Esophagus (tissue), 2 donors: ENCODE measurements around the gene FXYD7. TPM values are rescaled to one million over a fixed set of nuclear protein-coding genes. Genes with fewer than 3 reads are reported as not detected.

Experiments
- H3K27ac ChIP-seq, 2 donors: one replicate each; pipeline ENCODE4 v1.5.1; 2013; ENCODE audit warnings: low read depth in 2 of 2, mild to moderate bottlenecking in 2 of 2, inconsistent platforms in 1 of 2, low read length in 1 of 2, moderate library complexity in 1 of 2
- H3K27me3 ChIP-seq, 2 donors: one replicate each; pipeline ENCODE4 v1.6.1; 2013; ENCODE audit warnings: low read length in 2 of 2, control low read depth in 1 of 2, mild to moderate bottlenecking in 1 of 2; ENCODE audit not compliant: insufficient read depth in 2 of 2, control insufficient read depth in 1 of 2
- H3K36me3 ChIP-seq, 2 donors: one replicate each; pipeline ENCODE4 v1.6.1; 2013; ENCODE audit warnings: low read length in 1 of 2; ENCODE audit not compliant: control insufficient read depth in 2 of 2, insufficient read depth in 2 of 2
- H3K4me1 ChIP-seq, 2 donors: one replicate each; pipeline ENCODE4 v1.6.1; 2013; ENCODE audit warnings: low read length in 1 of 2; ENCODE audit not compliant: control insufficient read depth in 2 of 2, insufficient read depth in 2 of 2
- H3K4me3 ChIP-seq, 2 donors: one replicate each; pipeline ENCODE4 v1.5.1; 2013; ENCODE audit warnings: low read length in 2 of 2, mild to moderate bottlenecking in 2 of 2, low read depth in 1 of 2, moderate library complexity in 1 of 2
- H3K9me3 ChIP-seq, 2 donors: one replicate each; pipeline ENCODE4 v1.6.1; 2013; ENCODE audit warnings: mild to moderate bottlenecking in 2 of 2, low read depth in 1 of 2, low read length in 1 of 2, moderate library complexity in 1 of 2; ENCODE audit not compliant: control insufficient read depth in 2 of 2, insufficient read depth in 1 of 2
- WGBS, 2 donors: extraction: QIAGEN DNeasy Blood & Tissue Kit; methylation state at CpG; one replicate each; pipeline ENCODE4 v1.1.7; 2013; 5-methylcytosine and 5-hydroxymethylcytosine counted together
- polyA plus RNA-seq, 2 donors: library from polyadenylated mRNA; stranded (reverse); fragments of 200-250 nt; gene quantifications; one replicate each; pipeline ENCODE4 v1.2.3, GENCODE V29; 2013
- donor health status: healthy with polysubstance abuse.
- donor health status: Bipolar disorder and iron deficiency.

Gene FXYD7
- polyA plus RNA-seq, 2 donors, result 0.09 to 0.14 TPM

- H3K4me3 ChIP-seq, result no peak overlapping the region
- H3K27me3 ChIP-seq, result no peaks in the 10 kb centered on the region
- H3K27ac ChIP-seq, result no peak overlapping the region
- H3K9me3 ChIP-seq, result no peaks in the 10 kb centered on the region
- H3K4me1 ChIP-seq, result peaks cover 0 to 2% of the 10 kb centered on the region in 2 donors
- 80 to 83% methylated on average over 4 of the region's 4 CpGs for WGBS, 2 donors
- no peaks in the 10 kb centered on the region for H3K36me3 ChIP-seq
These were observed 60.0 kb downstream of the FXYD7 start for GRCh38 chr19:35202722-35203688.

Other genes starting within 250 kb of the FXYD7 start
- gene ZNF30, start 216.4 kb upstream of the FXYD7 start, polyA plus RNA-seq, result 1 to 10 TPM in 1 of 2 donors, under 1 TPM in 1; 0.80 to 1.3 TPM
- under 1 TPM; 0.41 to 0.65 TPM for gene ZNF792, start 179.0 kb upstream of the FXYD7 start, polyA plus RNA-seq
- 10 to 100 TPM; 11.7 to 14.0 TPM for gene GRAMD1A, start 142.9 kb upstream of the FXYD7 start, polyA plus RNA-seq
- 1 to 10 TPM in 1 of 2 donors, under 1 TPM in 1; 0.73 to 1.1 TPM for gene SCN1B, start 112.8 kb upstream of the FXYD7 start, polyA plus RNA-seq
- gene HPN, start 101.5 kb upstream of the FXYD7 start, polyA plus RNA-seq, result under 1 TPM; 0.04 to 0.16 TPM
- 100 to 1,000 TPM; 630 to 697 TPM for gene FXYD3, start 27.4 kb upstream of the FXYD7 start, polyA plus RNA-seq
- 1 to 10 TPM; 6.5 to 10.0 TPM for gene LGI4, start 8.2 kb upstream of the FXYD7 start, polyA plus RNA-seq
- gene FXYD1, start 4.4 kb upstream of the FXYD7 start, polyA plus RNA-seq, result 10 to 100 TPM; 13.2 to 21.4 TPM
- gene FXYD5, start 11.5 kb downstream of the FXYD7 start, polyA plus RNA-seq, result 10 to 100 TPM; 33.5 to 94.9 TPM
- under 1 TPM in 1 of 2 donors, not detected in 1; 0.08 TPM for gene FAM187B, start 85.5 kb downstream of the FXYD7 start, polyA plus RNA-seq
- gene LSR, start 105.7 kb downstream of the FXYD7 start, polyA plus RNA-seq, result 10 to 100 TPM; 39.0 to 63.5 TPM
- 10 to 100 TPM; 74.7 to 97.6 TPM for gene USF2, start 125.7 kb downstream of the FXYD7 start, polyA plus RNA-seq
- gene HAMP, start 139.3 kb downstream of the FXYD7 start, polyA plus RNA-seq, result under 1 TPM in 1 of 2 donors, not detected in 1; 0.08 TPM
- gene MAG, start 148.9 kb downstream of the FXYD7 start, polyA plus RNA-seq, result not detected
- 1 to 10 TPM in 1 of 2 donors, under 1 TPM in 1; 0.71 to 1.2 TPM for gene CD22, start 185.9 kb downstream of the FXYD7 start, polyA plus RNA-seq
- gene FFAR1, start 204.6 kb downstream of the FXYD7 start, polyA plus RNA-seq, result not detected
- gene FFAR3, start 215.2 kb downstream of the FXYD7 start, polyA plus RNA-seq, result not detected
- not detected for gene GPR42, start 227.8 kb downstream of the FXYD7 start, polyA plus RNA-seq